A375 (cell line): ENCODE data around the gene PLA2G2F. TPM values are rescaled to one million over a fixed set of nuclear protein-coding genes. Genes with fewer than 3 reads are reported as not detected.

ENCODE experiments used
- total RNA-seq: library from RNA; depleted of rRNA; stranded (reverse); fragments of >200 nt; shearing (Covaris generic); gene quantifications from 2 replicates; pipeline ENCODE4 v1.2.3, GENCODE V29; 2014; rRNA removed

The PLA2G2F gene
- total RNA-seq, result not detected in 2 replicates

GRCh38 chr1:20138961-20139550 is at the start of gene PLA2G2F:
PLA2G2F (plus strand) TSS chr1:20139323; CDS start chr1:20139428, 105 bp downstream.

GRCh38 chr1:20119347-20119746 is 19.8 kb upstream of the PLA2G2F start, which contains the start of gene PLA2G2D:
PLA2G2D (minus strand) TSS chr1:20119536; CDS start chr1:20119498, 38 bp downstream.

GRCh38 chr1:20185834-20186782 is 47.0 kb downstream of the PLA2G2F start, which contains the start of the genes PLA2G2C and UBXN10:
PLA2G2C (minus strand) TSS chr1:20186518; CDS start chr1:20177363, 9,155 bp downstream.
UBXN10 (plus strand) TSS chr1:20186096; CDS start chr1:20190562, 4,466 bp downstream.

Other genes with a start within 250 kb of the PLA2G2F start
- gene PLA2G2E, start 215.7 kb upstream of the PLA2G2F start, total RNA-seq, result not detected in 2 replicates
- gene PLA2G2A, start 159.7 kb upstream of the PLA2G2F start, total RNA-seq, result 0.21 TPM in 1 of 2 replicates, not detected in the other
- gene PLA2G5, start 69.1 kb upstream of the PLA2G2F start, total RNA-seq, result not detected in 2 replicates
- gene PLA2G2D, start 19.8 kb upstream of the PLA2G2F start, total RNA-seq, result not detected in 2 replicates
- not detected in 2 replicates for gene UBXN10, start 46.8 kb downstream of the PLA2G2F start, total RNA-seq
- not detected in 2 replicates for gene PLA2G2C, start 47.2 kb downstream of the PLA2G2F start, total RNA-seq
- not detected in 2 replicates for gene VWA5B1, start 151.6 kb downstream of the PLA2G2F start, total RNA-seq